BJ (cell line): ENCODE data around the gene DOCK6. TPM values are rescaled to one million over a fixed set of nuclear protein-coding genes. Genes with fewer than 3 reads are reported as not detected.

Experiments
- CTCF ChIA-PET: fragments of 350-600 bp; formaldehyde crosslinking; extraction: SDS; loops from one replicate; lab custom pipeline; 2021; ENCODE audit warnings: antibody characterized with exemption, inconsistent platforms; lab: Yijun Ruan, JAX
- POLR2A ChIA-PET: fragments of 300-600 bp; sonication (Branson Sonifier 250); formaldehyde crosslinking; extraction: SDS; loops from one replicate; lab custom pipeline; 2021; ENCODE audit warnings: antibody characterized with exemption; lab: Charles Lee
- DNase-seq: peaks from one replicate; pipeline ENCODE4 v3.0.0-alpha.2; 2011; ENCODE audit warnings: low read depth
- H3K27me3 ChIP-seq: 2 replicates; pipeline ENCODE4 v1.6.0; 2011; ENCODE audit warnings: low read length; ENCODE audit not compliant: control insufficient read depth, insufficient read depth
- H3K36me3 ChIP-seq: 2 replicates; pipeline ENCODE4 v1.5.1; 2011; ENCODE audit warnings: low read length; ENCODE audit not compliant: control insufficient read depth, insufficient read depth
- H3K4me3 ChIP-seq: 2 replicates; pipeline ENCODE4 v1.5.1; 2011; ENCODE audit warnings: low read depth, mild to moderate bottlenecking, control low read depth, low read length
- polyA plus RNA-seq: library from polyadenylated mRNA; depleted of rRNA; stranded (reverse); fragments of >200 nt; gene quantifications from 2 replicates; pipeline ENCODE4 v1.2.3, GENCODE V29; 2011
- TF ChIP-seq, protein P1 (sequence below): IDR thresholded peaks from 2 replicates; pipeline ENCODE4 v1.5.1; 2011; ENCODE audit warnings: low read depth, mild to moderate bottlenecking, control low read depth, inconsistent platforms, low read length, moderate library complexity; ENCODE audit not compliant: insufficient read depth

DOCK6 gene
- polyA plus RNA-seq, 1 experiment: 15.2 TPM

DNA sequence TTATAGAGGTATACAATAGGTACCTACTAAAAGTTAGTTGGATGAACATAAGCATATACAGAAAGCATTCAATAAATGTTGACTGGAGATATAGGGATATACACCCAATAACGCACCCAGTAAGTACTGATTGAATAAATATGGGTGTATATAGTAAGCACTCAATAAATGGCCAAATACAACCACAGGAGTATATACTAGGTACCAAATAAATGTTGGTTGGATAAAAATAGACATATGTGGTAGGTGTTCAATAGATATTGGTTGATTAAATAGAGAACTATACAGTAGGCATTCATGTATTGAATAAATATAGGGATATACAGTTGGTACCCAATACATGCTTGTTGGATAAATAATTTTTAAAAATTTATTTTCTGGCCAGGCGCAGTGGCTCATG is 13.5 kb downstream of the DOCK6 start:
- TF ChIP-seq, protein P1, sequence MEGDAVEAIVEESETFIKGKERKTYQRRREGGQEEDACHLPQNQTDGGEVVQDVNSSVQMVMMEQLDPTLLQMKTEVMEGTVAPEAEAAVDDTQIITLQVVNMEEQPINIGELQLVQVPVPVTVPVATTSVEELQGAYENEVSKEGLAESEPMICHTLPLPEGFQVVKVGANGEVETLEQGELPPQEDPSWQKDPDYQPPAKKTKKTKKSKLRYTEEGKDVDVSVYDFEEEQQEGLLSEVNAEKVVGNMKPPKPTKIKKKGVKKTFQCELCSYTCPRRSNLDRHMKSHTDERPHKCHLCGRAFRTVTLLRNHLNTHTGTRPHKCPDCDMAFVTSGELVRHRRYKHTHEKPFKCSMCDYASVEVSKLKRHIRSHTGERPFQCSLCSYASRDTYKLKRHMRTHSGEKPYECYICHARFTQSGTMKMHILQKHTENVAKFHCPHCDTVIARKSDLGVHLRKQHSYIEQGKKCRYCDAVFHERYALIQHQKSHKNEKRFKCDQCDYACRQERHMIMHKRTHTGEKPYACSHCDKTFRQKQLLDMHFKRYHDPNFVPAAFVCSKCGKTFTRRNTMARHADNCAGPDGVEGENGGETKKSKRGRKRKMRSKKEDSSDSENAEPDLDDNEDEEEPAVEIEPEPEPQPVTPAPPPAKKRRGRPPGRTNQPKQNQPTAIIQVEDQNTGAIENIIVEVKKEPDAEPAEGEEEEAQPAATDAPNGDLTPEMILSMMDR: no peak
- H3K4me3 ChIP-seq: no peak overlapping the region
- peaks cover 19% of the 10 kb centered on the region for H3K36me3 ChIP-seq
- POLR2A ChIA-PET: no interaction called here
- H3K27me3 ChIP-seq: no peaks in the 10 kb centered on the region
- no peak for DNase-seq
- CTCF ChIA-PET: no interaction called here

DNA sequence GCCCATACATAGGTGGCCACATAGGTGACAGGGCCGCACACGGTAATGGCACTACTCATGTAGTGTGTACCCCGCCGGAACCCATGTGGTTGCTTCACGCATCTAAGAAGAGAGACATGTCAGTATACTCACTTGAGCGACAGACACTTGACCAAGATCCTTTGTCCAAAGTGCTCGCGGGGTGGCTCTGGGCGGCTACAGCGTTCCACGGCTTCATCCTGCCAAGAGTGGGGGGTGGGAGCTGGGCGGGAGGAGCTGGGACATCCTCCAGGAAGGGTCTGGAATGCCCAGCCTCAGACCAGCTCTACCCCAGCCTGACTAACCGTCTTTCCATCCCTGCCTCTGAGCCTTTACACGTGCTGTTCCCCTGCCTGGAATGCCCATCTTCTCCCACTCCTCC is 14.4 kb downstream of the DOCK6 start:
- ChIA-PET POLR2A (interaction anchor here (0.6 kb wide), 1 partner anchor 10 kb away, joined by 3 read pairs; no protein-coding TSS in a partner anchor), CTCF (interaction anchor here (0.9 kb wide), 1 partner anchor 235 kb away, joined by 3 read pairs; no protein-coding TSS in a partner anchor)
- Histone ChIP-seq H3K4me3 (no peak overlapping the region), H3K36me3 (peaks cover 21% of the 10 kb centered on the region), H3K27me3 (no peaks in the 10 kb centered on the region)
- no peak for DNase-seq
- TF ChIP-seq, protein P1: no peak

DNA sequence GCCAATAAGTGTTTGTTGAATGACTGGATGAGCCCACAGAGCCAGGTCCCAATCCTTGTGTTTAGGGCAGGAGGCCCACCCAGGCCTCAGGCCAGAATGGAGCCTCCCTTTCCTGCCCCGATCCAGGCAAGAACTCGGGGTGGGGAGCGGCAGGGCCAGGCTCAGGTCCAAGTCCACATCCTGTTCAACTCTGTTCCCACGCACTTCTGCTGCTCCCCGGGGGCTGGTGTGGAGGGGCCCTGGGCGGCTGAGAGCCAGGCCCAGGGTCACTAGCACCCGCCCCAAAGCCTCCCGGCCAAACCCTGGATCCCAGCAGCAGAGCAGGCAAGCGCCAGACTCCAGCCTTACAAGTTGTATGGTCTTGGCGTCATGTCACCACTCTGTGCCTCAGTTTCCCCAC is 14.9 kb downstream of the DOCK6 start:
- Histone ChIP-seq H3K4me3 (no peak overlapping the region), H3K36me3 (peaks cover 23% of the 10 kb centered on the region), H3K27me3 (no peaks in the 10 kb centered on the region)
- TF ChIP-seq, protein P1: no peak
- no peak for DNase-seq
- POLR2A ChIA-PET: no interaction called here
- CTCF ChIA-PET: interaction anchor here (0.9 kb wide), 1 partner anchor 235 kb away, joined by 3 read pairs; no protein-coding TSS in a partner anchor

DNA sequence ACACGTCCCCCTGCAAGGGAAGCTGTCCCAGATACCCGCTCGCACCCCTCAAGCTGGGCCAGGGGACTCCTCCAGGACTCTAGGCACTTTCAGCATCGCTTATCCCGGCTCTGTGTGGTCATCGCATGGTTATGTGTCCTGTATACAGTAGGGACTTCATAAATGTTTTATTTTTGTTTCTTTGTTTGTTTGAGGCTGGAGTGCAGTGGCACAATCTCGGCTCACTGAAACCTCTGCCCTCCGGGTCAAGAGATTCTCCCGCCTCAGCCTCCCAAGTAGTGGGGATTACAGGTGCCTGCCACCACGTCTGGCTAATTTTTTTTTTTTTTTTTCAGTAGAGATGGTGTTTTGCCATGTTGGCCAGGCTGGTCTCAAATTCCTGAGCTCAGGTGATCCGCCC is 15.4 kb downstream of the DOCK6 start:
- DNase-seq: no peak
- POLR2A ChIA-PET: interaction anchor here (0.5 kb wide), 1 partner anchor 311 kb away, joined by 4 read pairs; no protein-coding TSS in a partner anchor

DNA sequence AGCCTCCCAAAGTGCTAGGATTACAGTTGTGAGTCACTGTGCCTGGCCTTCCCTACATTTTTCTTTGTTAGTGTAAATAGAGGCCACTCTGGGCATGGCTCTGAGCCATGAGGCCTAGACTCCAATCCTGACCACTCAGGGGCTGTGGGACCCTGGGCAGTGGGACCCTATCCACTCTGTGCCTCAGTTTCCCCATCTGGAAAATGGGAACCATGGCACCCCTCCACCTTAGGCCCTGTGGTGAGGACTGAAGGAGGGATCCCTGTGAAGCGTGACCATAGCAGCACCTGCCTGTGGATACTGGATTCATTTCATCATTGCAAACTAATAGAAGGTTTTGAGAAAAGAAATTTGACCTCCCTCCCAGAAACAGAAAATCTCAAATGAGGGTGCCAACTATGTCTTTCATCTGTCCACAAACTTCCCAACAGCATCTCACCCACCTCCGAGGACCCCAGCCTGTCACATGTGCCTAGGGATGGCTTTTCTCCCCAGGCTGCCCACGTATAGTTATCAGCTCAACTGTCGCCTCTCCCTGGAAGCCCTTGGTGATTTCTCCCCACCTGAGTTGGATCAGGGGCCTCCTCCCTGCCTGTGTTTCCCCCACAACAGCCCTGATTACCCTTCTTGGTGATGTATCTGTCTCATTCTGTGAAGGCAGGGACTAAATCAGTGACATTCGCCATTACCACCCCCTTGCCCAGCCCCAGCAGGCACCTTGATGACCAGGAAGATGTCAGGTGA is 17.3 kb downstream of the DOCK6 start:
- ChIA-PET CTCF (interaction anchor here (0.6 to 1.6 kb wide), 3 partner anchors 13 to 203 kb away, joined by 3 to 5 read pairs (median 3); no protein-coding TSS in a partner anchor), POLR2A (no interaction called here)
- H3K36me3 ChIP-seq: peaks cover 13% of the 10 kb centered on the region
- no peak for DNase-seq
- TF ChIP-seq, protein P1: no peak
- H3K27me3 ChIP-seq: no peaks in the 10 kb centered on the region
- H3K4me3 ChIP-seq: no peak overlapping the region

More for the DNA sequence above, 15.4 kb downstream of the DOCK6 start:
- TF ChIP-seq, protein P1: no peak
- H3K27me3 ChIP-seq: no peaks in the 10 kb centered on the region
- peaks cover 21% of the 10 kb centered on the region for H3K36me3 ChIP-seq
- no peak overlapping the region for H3K4me3 ChIP-seq
- CTCF ChIA-PET: interaction anchor here (0.6 to 1.5 kb wide), 3 partner anchors 18 to 374 kb away, joined by 3 read pairs; no protein-coding TSS in a partner anchor
